ENCODE data around the gene BRAF.
"Not testable (repeated sequence)": the region's sequence is repeated elsewhere in the genome, so short reads cannot be mapped to it uniquely, and the experiment has no call there.

The BRAF gene

DNA sequence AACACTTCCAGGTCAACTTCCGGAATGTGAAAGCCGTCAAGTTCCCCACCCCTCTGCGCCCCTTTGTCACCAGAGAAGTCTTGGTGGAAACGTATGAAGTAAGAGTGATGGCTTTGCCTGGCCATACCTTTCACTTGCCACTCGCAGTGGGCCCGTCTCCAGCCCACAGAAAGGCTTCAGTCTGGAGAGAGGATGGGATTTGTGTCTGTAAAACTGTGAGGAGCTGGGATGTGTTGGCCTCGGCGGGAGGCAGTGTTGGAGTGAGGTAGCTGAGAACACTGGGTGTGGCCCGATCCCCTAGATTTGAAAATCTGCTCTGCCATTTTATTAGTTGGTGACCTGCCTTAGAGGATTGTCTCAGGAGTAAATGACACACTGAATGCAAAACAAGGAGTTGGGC lies 245.5 kb downstream of the BRAF start:
- no peak for DNase-seq (ENCODE audit: low read depth)

DNA sequence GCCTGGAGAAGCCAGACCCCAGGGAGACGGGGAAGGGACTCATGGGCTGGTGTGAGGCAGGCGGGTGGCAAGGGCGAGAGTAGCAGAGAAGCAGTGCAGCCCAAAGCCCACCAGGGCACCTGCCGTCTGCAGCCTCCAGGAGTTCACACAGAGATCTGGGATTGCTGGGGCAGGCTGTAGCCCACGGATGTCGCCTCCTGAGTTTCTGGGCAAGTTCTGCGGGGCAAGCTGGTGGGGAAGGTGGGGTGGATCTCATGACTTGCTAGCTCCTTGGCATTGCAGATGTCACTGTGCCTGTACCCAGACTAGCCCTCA lies 246.0 kb downstream of the BRAF start:
- DNase-seq (ENCODE audit: low read depth): no peak

DNA sequence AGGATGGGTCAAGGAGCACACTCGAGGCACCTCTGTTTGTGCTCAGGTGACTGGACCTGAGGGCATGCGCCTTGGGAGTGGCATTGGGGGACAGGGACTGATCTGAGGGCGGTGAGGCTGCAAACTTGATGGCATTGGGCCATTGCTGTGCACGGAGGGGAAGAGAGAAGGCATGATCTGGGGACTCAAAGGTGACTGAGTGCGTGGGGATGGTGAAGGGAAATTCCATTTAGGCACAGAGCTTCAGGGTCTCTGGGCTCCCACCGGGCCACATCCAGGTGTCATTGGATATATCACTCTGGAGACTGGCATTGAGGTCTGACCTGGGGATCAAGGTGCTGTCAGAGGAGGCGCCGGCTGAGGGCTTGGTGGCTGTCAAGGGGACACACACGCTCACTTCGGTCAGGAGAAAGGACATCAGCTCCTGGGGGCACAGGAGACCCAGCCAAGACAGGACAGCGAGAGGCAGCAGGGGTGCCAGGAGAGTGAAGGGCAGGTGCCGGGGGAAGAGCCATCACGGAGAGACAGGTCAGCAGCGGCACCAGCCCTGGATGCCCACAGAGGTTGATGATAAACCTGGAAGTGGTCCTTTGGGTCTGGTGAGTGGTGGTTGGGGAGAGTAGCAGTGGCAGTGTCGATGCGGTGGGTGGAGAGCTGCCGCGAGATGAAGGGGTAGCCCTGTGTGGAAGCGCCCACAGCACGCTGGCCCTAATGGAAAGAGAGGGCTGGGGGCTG lies 246.5 kb downstream of the BRAF start:
- no peak for DNase-seq (ENCODE audit: low read depth)

DNA sequence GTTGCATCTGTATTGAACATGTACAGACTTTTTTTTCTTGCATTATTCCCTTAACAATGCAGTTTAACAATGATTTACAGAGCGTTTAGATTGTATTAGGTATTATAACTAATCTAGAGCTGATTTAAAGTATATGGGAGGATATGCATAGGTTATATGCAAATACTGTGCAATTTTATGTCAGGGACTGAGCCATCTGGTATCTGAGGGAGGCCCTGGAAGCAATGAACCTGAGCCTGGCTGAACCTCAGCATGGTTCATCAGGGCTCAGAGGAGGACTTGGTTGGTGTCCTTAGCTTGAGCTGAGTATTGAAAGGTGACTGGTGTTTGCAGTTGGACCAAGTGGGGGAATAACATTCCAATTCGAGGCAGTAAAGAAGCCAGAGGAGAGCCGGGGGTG lies 247.2 kb downstream of the BRAF start:
- DNase-seq (ENCODE audit: low read depth): no peak

DNA sequence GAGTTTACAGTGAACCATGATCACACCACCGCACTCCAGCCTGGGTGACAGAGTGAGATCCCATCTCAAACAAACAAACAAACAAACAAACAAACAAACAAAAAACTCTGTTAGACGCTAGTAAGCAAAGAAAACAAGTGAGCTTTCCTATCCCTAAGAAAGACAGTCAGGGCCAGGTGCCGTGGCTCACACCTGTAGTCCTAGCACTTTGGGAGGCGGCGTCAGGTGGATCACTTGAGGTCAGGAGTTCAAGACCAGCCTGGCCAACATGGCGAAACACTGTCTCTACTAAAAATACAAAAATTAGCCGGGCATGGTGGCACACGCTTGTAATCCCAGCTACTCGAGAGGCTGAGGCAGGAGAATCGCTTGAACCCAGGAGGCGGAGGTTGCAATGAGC lies 247.8 kb downstream of the BRAF start:
- not testable (repeated sequence) for DNase-seq (ENCODE audit: low read depth)

DNA sequence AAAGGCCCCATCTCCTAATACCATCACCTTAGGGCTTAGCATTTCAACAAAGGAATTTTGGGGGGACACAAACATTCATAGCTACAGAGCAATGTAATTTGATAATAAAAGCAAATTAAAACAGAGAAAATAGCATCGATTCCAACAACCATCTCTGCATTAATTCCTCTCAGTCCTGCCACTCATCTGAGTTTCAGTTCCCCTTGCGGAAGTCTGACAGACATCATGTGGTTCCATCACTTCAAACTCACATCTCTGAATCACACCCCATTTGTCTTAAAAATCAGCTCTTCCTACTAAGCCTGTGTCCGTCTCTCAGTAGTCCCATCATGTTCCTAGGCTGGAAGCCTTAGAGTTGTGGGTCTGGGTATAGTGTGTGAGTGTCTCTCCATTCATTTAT lies 248.4 kb downstream of the BRAF start:
- no peak for DNase-seq (ENCODE audit: low read depth)

DNA sequence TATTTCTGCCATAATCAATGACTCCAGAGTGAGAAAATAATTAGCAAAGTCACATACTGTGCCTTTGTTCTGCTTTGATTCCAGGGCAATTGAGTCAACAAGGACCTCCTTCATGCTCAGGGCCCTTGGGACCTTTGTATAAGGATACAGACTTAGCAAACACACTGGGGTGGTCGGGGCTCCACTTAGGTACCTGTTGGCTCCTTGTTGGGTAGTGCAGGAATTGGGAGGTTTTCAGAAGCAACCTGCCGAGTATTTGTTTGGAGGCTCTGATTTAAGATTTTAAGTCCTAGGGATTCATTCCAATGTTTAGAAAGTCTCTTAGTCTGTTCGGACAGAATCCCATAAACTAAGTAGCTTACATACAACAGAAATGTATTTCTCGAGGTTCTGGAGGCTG lies 249.0 kb downstream of the BRAF start:
- no peak for DNase-seq (ENCODE audit: low read depth)

DNA sequence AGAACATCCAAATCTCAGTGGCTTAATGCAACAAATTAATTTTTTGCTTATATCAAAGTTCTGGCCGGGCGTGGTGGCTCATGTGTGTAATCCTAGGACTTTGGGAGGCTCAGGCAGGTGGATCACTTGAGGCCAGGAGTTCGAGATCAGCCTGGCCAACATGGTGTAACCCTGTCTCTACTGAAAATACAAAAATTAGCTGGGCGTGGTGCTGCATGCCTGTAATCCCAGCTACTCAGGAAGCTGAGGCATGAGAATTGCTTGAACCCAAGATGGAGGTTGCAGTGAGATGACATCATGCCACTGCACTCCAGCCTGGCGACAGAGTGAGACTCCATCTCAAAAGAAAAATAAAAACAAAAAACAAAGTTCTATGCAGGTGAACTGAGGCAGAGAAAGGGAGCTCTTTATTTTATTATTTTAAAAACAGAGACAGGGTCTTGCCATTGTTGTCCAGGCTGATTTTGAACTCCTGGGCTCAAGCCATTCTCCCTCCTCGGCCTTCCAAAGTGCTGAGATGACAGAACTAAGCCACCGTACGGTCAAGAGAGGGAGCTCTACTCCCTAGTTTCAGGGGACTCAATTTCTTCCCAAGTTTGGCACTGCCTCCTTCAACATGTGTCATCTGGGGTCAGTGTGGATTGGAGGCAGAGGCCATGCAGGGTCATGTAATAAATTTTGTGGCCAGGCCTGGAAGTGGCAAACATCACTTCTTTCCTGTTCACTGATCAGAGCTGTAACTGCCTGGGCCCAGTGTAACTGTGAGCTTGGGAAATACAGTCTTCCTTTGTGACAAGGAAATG lies 249.6 kb downstream of the BRAF start:
- DNase-seq (ENCODE audit: low read depth): peak; percentile 30

DNA sequence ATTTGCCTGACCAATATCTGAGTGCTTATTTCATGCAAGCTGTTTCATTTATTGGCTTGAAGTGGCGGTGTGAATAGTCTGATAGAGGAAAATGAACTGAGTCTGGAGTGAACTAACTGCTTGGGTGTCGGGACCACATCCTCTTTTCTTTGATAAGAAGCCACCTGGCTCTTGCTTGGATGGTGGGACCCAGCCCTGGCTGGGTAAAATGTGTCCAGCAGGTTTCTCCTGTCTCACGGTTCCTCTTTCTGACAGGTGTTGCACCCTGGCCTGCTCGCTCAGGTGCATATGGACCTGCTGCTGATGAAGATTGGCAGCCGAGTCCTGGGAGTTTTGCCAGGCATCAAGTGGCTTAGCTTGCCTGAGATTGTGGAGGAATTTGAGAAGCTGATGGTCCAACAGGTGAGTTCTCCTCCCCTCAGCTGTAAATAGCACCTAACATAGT lies 250.4 kb downstream of the BRAF start:
- no peak for DNase-seq (ENCODE audit: low read depth)

DNA sequence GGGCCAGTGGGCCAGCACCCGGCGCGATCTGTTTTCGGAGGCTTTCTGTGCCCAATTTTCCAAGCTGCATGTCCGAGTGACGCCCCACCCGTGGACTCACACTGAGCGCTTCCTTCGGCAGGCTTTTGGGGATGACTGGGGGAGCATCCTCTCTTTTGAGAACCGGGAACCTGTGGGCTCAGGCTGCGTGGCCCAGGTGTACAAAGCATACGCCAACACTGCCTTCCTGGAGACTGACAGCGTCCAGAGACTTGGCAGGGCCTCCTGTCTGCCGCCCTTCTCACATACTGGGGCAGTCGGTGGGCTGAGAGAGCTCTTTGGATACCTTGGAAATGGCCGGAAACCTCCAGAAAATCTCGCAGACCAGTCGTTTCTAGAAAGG lies 251.0 kb downstream of the BRAF start:
- no peak for DNase-seq (ENCODE audit: low read depth)

DNA sequence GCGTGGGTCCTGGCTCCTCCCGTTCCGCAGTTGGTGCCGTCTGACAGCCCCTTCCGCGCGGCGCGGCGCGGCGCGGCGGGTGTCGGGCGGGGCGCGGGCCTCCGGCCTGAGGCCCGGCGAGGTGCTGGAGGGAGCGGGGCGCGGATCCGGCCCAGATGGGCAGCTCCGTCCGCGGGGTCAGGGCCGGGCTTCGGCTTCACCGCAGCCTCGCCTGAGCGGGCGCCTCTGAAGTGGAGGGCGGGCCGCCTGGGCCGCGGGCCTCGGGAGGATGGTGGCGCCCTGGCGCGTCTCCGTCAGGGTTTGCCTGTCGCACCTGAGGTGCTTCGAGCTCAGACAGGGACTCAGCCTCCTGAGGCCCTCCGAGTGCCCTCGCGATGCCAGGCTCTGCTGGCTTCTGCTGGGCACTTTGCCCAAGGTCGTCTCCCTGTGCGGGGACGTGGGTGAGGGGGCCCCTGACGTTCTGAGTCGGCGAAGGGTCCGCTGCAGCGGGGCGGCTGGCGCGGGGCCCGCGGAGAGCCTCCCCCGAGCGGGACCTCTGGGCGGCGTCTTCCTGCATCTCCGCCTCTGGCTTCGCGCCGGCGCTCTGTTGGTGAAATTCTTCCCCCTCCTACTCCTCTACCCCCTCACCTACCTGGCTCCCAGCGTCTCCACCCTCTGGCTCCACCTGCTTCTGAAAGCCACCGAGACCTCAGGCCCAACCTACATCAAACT lies 251.5 kb downstream of the BRAF start:
- DNase-seq (ENCODE audit: low read depth): no peak

DNA sequence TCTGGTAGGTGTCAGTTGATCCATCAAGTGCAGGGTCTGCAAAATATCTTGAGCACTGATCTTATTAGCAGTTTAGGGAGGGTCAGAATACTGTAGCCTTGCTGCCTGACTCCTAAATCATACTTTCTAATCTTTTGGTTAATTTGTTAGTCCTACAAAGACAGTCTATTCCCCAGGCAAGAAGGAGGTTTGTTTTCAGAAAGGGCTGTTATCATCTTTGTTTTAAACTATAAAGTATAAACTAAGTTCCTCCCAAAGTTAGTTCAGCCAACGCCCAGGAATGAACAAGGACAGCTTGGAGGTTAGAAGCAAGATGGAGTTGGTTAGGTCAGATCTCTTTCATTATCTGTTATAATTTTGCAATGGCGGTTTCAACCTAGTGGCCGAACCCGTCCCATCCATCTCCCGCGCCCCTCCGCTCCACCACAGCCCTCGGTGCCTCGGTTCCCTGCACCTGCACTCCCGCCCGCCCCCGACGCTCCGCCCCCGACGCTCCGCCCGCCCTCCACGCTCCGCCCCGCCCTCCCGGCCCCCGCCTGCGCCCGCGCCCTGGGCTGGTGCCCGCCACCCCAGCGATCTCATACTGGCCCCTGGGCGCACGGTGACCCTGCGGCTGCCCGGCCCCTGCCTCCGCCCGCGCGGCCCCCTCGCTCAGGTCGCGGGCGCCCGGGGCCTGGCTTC lies 252.2 kb downstream of the BRAF start, which contains the start of gene ADCK2:
ADCK2 (plus strand) TSS at position 564 of the 681 bp plus-strand sequence. CDS start 386 bp downstream, outside the sequence.
- no peak for DNase-seq (ENCODE audit: low read depth)

DNA sequence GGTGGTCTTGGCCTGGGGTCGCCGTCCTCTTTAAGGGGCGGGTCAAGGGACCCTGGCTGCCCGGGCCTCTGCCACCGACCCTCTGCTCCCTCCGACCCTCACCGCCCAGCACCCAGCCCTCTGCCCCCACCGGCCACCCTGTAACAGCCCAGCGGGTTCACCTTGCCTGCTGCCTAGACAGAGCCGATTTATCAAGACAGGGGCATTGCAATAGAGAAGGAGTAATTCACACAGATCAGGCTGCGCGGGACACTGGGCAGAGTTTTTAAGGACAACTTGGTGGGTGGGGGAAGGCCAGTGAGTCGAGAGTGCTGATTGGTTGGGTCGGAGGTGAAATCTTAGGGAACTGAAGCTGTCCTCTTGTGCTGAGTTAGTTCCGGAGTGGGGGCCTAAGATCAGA lies 252.8 kb downstream of the BRAF start:
- no peak for DNase-seq (ENCODE audit: low read depth)

DNA sequence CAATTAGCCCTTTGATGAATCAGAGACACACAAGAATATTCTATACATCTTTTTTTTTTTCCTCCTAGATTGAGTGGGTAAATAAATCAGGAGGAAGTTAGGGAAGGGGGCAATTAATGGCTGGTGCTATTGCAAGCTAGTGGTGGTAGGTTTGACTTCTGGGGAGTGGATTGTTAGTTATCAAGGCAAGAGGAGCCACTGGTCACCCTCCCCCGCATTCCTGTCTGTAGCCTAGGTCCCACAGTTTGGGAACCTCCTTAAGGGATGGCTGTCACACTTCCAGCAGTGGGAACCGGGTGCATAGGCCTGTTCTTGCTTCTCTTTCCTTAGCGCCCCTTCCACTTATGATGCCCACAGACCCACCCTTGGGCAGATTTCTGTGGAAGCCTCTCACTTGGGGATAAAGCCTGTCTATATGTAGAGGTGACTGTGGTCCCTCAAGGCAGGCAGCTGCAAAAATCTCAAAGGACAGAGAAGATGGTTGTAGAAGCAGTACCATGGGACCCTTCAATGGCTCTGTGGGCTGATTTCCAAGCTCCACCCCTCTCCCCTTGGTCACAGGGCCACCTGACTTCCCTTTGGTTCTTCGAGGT lies 254.3 kb downstream of the BRAF start:
- no peak for DNase-seq (ENCODE audit: low read depth)

DNA sequence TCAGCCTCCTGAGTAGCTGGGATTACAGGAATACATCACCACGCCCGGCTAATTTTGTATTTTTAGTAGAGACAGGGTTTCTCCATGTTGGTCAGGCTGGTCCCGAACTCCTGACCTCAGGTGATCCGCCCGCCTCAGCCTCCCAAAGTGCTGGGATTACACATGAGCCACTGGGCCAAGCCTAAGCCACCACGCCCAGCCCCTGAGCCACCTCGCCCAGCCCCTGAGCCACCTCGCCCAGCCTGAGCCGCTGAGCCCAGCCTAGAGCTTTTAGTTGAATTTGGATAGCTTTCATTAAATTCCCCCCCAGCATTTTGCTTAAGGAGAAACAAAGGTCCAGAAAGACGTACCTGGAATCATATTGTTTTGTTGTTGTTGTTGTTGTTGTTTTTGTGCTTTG lies 254.9 kb downstream of the BRAF start:
- DNase-seq (ENCODE audit: low read depth): not testable (repeated sequence)

DNA sequence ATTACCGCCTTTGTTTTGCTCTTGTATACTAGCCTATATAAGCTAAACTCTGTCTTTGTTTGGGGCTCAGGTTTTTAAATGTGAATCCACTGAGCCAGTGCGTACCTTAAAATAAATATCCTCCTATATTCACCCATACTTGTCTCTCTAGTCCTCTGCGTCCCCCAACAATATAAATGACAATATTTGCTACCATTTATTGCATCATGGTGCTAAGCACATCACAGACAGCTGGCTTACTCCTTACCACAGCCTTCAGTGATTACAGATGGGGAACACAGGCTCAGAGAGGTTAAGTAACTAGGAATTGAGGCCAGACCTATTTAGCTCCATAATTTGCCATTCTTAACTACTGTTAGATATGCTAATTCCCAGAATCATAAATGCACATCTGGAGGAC lies 255.4 kb downstream of the BRAF start:
- no peak for DNase-seq (ENCODE audit: low read depth)
